ENCODE measurements around the gene TEAD4. TPM values are rescaled to one million over a fixed set of nuclear protein-coding genes. Genes with fewer than 3 reads are reported as not detected.

Gene TEAD4
- total RNA-seq, 2 donors from 2014 or later: 10.7 to 15.8 TPM

Other genes with a start within 250 kb of the TEAD4 start
- gene FKBP4, start 164.4 kb upstream of the TEAD4 start, total RNA-seq: 100 to 1,000 TPM in 1 of 2 donors, 10 to 100 TPM in 1; 63.1 to 274 TPM
- 10 to 100 TPM; 19.4 to 34.8 TPM for gene ITFG2, start 146.7 kb upstream of the TEAD4 start, total RNA-seq
- under 1 TPM; 0.49 to 0.77 TPM for gene NRIP2, start 124.4 kb upstream of the TEAD4 start, total RNA-seq
- not detected for gene TEX52, start 102.4 kb upstream of the TEAD4 start, total RNA-seq
- 10 to 100 TPM; 18.4 to 89.3 TPM for gene FOXM1, start 82.2 kb upstream of the TEAD4 start, total RNA-seq
- gene RHNO1, start 82.2 kb upstream of the TEAD4 start, total RNA-seq: 10 to 100 TPM; 18.3 to 25.5 TPM
- gene TULP3, start 68.5 kb upstream of the TEAD4 start, total RNA-seq: 10 to 100 TPM; 10.1 to 12.6 TPM
- gene TSPAN9, start 118.0 kb downstream of the TEAD4 start, total RNA-seq: 1 to 10 TPM; 4.7 to 9.9 TPM